Fibroblast of lung (primary cell): ENCODE measurements around the gene TMEM41A.

Experiments used
- CTCF ChIP-seq, 2 donors: IDR thresholded peaks in 1 of 2; conservative IDR thresholded peaks in 1 of 2; 1 replicate in 1 of 2; 2 replicates in 1 of 2; pipeline ENCODE4 v1.5.1; 2011 to 2012; ENCODE audit warnings: low read length in 2 of 2, control low read depth in 1 of 2, inconsistent platforms in 1 of 2, low read depth in 1 of 2, mild to moderate bottlenecking in 1 of 2
- EZH2 ChIP-seq: IDR thresholded peaks from 2 replicates; pipeline ENCODE4 v1.5.1; 2012; ENCODE audit warnings: low read length, control low read depth, mild to moderate bottlenecking; ENCODE audit errors: missing control alignments

- TF ChIP-seq CTCF (conservative IDR thresholded peaks at IDR 0.05 in 1 of 2, IDR thresholded peaks at IDR 0.05 in 1 of 2; ENCODE audit: low read depth in 1 of 2, low read length in 2 of 2) (no peak), EZH2 (no peak)
These were observed 32.0 kb upstream of the TMEM41A start for GRCh38 chr3:185530856-185531255.
